Esophagus muscularis mucosa (tissue), 4 donors: ENCODE measurements around the gene EPOP. TPM values are rescaled to one million over a fixed set of nuclear protein-coding genes. Genes with fewer than 3 reads are reported as not detected.

ENCODE experiments used
- DNase-seq: peaks from one replicate; pipeline ENCODE4 v3.0.0-alpha.2; 2017; ENCODE audit errors: extremely low spot score
- H3K27ac ChIP-seq, 4 donors: fragments of 200-600 bp; sonication (generic); replicated peaks in 1 of 4; 1 replicate in 3 of 4; 2 replicates in 1 of 4; pipeline ENCODE4 v1.5.1; 2016 to 2019; ENCODE audit warnings: mild to moderate bottlenecking in 1 of 4
- H3K27me3 ChIP-seq, 4 donors: fragments of 200-600 bp; sonication (generic); one replicate each; pipeline versions ENCODE4 v1.5.1 to v1.6.0; 2016 to 2019
- H3K36me3 ChIP-seq, 4 donors: fragments of 200-600 bp; sonication (generic); one replicate each; pipeline ENCODE4 v1.5.1; 2016 to 2019
- H3K4me1 ChIP-seq, 4 donors: fragments of 200-600 bp; sonication (generic); one replicate each; pipeline ENCODE4 v1.5.1; 2016 to 2019
- H3K4me3 ChIP-seq, 4 donors: fragments of 200-600 bp; sonication (generic); 1 replicate in 2 of 4; 2 replicates in 2 of 4; pipeline ENCODE4 v1.5.1; 2016 to 2019; ENCODE audit warnings: mild to moderate bottlenecking in 4 of 4, moderate library complexity in 1 of 4
- H3K9me3 ChIP-seq, 4 donors: fragments of 200-600 bp; sonication (generic); 1 replicate in 3 of 4; 2 replicates in 1 of 4; pipeline ENCODE4 v1.5.1; 2016 to 2019
- EP300 ChIP-seq: sonication (generic); formaldehyde crosslinking; IDR thresholded peaks from one replicate; pipeline ENCODE4 v1.6.1; 2017; ENCODE audit warnings: antibody characterized with exemption
- POLR2A ChIP-seq: fragments of 450-650 bp; IDR thresholded peaks from one replicate; pipeline ENCODE4 v1.6.1; 2017; ENCODE audit warnings: antibody characterized with exemption, moderate library complexity, mild to moderate bottlenecking, low read depth
- POLR2AphosphoS5 ChIP-seq, 2 donors: sonication (generic); formaldehyde crosslinking; IDR thresholded peaks; one replicate each; pipeline ENCODE4 v1.6.1; 2017; ENCODE audit warnings: antibody characterized with exemption in 2 of 2
- WGBS: methylation state at CpG from one replicate; pipeline ENCODE4 v1.1.5; 2018; 5-methylcytosine and 5-hydroxymethylcytosine counted together
- intact Hi-C: fragments of 100-400 bp; cut with DNase I; formaldehyde crosslinking; loops from one replicate; pipeline ENCODE4 v1.15.1; 2023
- total RNA-seq, 4 donors: library from RNA; depleted of rRNA; stranded (reverse); fragments of >200 nt; gene quantifications; one replicate each; pipeline versions ENCODE4 v1.1.0 to v1.2.1, GENCODE V29; 2016
- TF ChIP-seq, protein P1 (sequence below), 3 experiments: fragments of 200-600 bp in 2 of 3; fragments of 450-650 bp in 1 of 3; sonication (generic) in 2 of 3; IDR thresholded peaks; one replicate each; pipeline ENCODE4 v1.5.1; 2017 to 2019; ENCODE audit warnings: antibody characterized with exemption in 3 of 3, mild to moderate bottlenecking in 2 of 3, moderate library complexity in 1 of 3

Gene EPOP
- total RNA-seq, 4 donors from 2014 or later: 0.42 to 7.3 (median 2.7) TPM

DNA sequence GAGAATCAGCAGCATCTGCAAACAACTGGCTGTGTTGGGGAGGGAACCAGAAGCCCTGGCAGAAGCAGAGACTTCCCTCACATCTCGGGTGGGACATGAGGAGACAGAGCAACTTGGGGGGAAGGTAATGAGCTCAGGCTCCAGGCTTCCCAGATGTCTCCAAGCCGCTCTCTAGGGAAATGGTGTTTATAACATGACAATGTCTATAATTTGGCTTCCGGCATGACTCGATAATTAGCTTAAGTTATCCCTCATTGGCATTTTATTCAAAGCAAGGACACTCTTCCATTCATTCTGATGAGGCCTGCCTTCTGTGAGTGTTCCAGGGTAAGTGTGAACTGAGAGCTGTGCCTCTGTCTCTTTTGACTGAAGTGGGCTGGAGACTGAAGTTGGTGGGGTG lies 15.6 kb upstream of the EPOP start:
- intact Hi-C loops: loop anchor here (5.0 kb wide), 1 partner anchor 42 kb away; the partner anchor contains the start of gene CISD3
- no peak overlapping the region for H3K27ac ChIP-seq
- H3K9me3 ChIP-seq: no peaks in the 10 kb centered on the region
- no peaks in the 10 kb centered on the region for H3K36me3 ChIP-seq
- 88% methylated on average over 4 of the region's 4 CpGs for WGBS
- no peak for TF ChIP-seq POLR2A
- H3K27me3 ChIP-seq: no peaks in the 10 kb centered on the region
- DNase-seq: no peak
- peaks cover 15 to 19% (median 18%) of the 10 kb centered on the region in 4 donors for H3K4me1 ChIP-seq
- H3K4me3 ChIP-seq: no peak overlapping the region

DNA sequence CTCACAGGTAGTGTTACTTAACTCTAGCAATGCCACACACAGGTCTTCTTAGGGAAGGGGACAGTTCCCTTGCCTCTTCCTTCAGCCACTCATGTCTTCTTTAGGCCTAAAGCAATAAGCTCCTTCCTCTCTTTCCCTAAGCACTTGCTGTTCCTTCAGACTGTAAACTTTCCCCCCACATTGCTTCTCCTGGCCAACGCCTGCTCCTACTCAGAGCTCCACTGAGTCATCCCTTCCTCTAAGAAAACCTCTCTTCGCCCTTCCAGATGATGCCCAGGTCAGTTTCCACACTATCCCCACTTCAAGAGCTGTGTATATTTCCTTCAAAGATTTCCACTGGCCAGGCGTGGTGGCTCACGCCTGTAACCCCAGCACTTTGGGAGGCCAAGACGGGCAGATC lies 12.5 kb upstream of the EPOP start:
- intact Hi-C loops: no loop called here
- Histone ChIP-seq H3K27me3 (no peaks in the 10 kb centered on the region), H3K36me3 (no peaks in the 10 kb centered on the region), H3K27ac (no peak overlapping the region), H3K4me3 (no peak overlapping the region), H3K9me3 (no peaks in the 10 kb centered on the region), H3K4me1 (no peaks in the 10 kb centered on the region)
- TF ChIP-seq, protein P1, sequence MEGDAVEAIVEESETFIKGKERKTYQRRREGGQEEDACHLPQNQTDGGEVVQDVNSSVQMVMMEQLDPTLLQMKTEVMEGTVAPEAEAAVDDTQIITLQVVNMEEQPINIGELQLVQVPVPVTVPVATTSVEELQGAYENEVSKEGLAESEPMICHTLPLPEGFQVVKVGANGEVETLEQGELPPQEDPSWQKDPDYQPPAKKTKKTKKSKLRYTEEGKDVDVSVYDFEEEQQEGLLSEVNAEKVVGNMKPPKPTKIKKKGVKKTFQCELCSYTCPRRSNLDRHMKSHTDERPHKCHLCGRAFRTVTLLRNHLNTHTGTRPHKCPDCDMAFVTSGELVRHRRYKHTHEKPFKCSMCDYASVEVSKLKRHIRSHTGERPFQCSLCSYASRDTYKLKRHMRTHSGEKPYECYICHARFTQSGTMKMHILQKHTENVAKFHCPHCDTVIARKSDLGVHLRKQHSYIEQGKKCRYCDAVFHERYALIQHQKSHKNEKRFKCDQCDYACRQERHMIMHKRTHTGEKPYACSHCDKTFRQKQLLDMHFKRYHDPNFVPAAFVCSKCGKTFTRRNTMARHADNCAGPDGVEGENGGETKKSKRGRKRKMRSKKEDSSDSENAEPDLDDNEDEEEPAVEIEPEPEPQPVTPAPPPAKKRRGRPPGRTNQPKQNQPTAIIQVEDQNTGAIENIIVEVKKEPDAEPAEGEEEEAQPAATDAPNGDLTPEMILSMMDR (IDR thresholded peaks at IDR 0.05): no peak
- TF ChIP-seq POLR2AphosphoS5 (IDR thresholded peaks at IDR 0.05) (no peak), POLR2A (no peak), EP300 (no peak)
- DNase-seq: no peak
- 86% methylated on average over 5 of the region's 5 CpGs for WGBS

DNA sequence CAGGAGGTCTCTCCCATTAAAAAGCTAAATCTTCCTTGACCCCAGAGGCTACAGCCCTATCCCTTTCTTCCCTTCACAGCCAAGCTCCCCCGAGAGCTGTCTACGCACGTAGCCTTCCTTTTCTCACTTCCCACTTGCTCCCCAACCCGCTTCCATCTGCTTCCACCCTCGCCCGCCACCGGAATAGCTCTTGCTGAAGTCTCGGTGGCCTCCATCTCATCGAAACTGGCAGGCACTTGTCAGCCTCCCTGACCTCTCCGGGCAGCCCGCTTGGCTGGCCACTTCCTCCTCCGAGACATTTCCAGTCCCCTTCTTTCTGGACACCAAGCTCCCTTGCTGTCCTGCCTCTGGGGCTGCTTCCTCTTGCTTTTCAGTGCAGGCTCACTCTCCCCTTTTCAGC lies 10.7 kb upstream of the EPOP start:
- intact Hi-C loops: no loop called here
- no peak for DNase-seq

DNA sequence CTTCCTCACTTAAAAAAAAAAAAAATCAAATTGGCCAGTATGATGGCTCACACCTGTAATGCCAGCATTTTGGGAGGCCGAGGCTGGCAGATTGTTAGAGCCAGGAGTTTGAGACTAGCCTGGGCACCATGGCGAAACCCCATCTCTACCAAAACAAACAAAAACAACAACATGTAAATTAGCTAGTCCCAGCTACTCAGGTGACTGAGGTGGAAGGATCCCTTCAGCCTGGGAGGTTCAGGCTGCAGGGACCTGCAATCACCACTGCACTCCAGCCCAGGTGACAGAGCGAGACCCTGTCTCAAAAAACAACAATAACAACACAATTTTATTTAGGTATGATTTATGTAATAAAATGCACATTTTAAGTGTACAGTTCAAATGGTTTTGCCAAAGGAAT lies 6.3 kb upstream of the EPOP start:
- TF ChIP-seq POLR2AphosphoS5 (IDR thresholded peaks at IDR 0.05): no peak
- H3K4me1 ChIP-seq: peaks cover 10 to 13% (median 11%) of the 10 kb centered on the region in 4 donors
- DNase-seq: no peak
- H3K27ac ChIP-seq: no peak overlapping the region
- H3K4me3 ChIP-seq: no peak overlapping the region
- peaks cover 0 to 7% (median under 1%) of the 10 kb centered on the region in 4 donors for H3K27me3 ChIP-seq
- intact Hi-C loops: no loop called here
- 85% methylated on average over 3 of the region's 3 CpGs for WGBS
- no peaks in the 10 kb centered on the region for H3K9me3 ChIP-seq
- H3K36me3 ChIP-seq: no peaks in the 10 kb centered on the region

More for the DNA sequence above, 10.7 kb upstream of the EPOP start:
- TF ChIP-seq POLR2A: no peak
- Histone ChIP-seq H3K4me1 (no peaks in the 10 kb centered on the region), H3K27ac (no peak overlapping the region), H3K4me3 (no peak overlapping the region), H3K27me3 (no peaks in the 10 kb centered on the region), H3K9me3 (no peaks in the 10 kb centered on the region), H3K36me3 (no peaks in the 10 kb centered on the region)
- WGBS: 70% methylated on average over 12 of the region's 12 CpGs

DNA sequence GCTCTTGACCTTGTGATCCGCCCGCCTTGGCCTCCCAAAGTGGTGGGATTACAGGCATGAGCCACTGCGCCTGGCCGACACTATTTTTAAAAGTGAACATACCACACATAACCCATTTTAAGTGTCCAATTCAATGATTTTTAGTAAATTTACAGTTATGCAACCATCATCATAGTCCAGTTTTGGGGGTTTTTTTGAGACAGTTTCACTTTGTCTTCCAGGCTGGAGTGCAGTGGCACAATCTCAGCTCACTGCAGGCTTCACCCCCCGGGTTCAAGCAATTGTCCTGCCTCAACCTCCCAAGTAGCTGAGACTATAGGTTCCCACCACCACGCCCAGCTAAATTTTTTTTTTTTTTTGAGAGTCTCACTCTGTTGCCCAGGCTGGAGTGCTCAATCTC lies 3.1 kb upstream of the EPOP start:
- H3K9me3 ChIP-seq: no peaks in the 10 kb centered on the region
- peaks cover 30 to 42% (median 38%) of the 10 kb centered on the region in 4 donors for H3K4me1 ChIP-seq
- no peaks in the 10 kb centered on the region for H3K36me3 ChIP-seq
- no peak overlapping the region for H3K27ac ChIP-seq
- H3K4me3 ChIP-seq: no peak overlapping the region
- TF ChIP-seq POLR2AphosphoS5 (IDR thresholded peaks at IDR 0.05): no peak
- TF ChIP-seq, protein P1 (IDR thresholded peaks at IDR 0.05): no peak
- TF ChIP-seq POLR2A: no peak
- no peak for TF ChIP-seq EP300
- 90% methylated on average over 6 of the region's 6 CpGs for WGBS
- H3K27me3 ChIP-seq: peaks cover 15 to 40% (median 25%) of the 10 kb centered on the region in 4 donors
- no peak for DNase-seq
- intact Hi-C loops: loop anchor here (1.0 kb wide), 1 partner anchor 57 kb away; no protein-coding TSS in a partner anchor

DNA sequence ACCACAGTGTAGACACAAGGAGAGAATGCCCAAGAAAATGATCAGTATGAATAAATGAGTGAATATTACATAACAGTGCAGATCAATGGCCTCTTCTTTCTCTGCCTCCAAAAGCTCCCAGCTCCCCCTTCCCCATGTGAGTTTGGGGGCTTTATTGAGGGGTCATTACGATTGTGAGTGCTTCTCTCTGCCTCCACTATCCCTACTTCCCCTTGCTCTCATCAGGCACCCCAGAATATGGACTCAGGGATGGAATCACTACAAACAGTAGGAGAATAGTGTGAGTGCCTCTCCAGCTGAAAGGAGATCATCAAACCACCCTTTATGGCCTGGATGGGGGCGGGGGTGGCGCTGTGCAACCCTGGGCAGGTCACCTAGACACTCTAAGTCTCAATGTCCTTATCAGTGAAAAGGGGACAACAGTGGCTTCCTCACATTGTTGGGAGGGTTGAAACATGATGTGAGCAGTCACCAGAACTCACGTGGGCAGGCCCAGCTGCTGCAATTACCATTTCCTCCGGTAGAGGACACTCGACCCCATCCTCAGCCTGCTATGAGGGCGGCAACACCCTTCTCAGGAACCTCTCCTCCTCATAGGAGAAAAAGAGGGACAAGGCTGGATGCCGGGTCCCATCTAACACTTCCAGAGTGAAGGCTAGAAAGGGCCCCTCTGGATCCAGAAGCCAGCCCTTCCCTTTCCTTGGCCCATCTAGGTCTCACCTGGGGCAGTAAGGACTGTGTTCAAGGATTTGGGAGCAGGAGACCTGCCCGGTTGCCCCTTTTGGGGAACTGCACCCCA lies 2.1 kb upstream of the EPOP start:
- Histone ChIP-seq H3K4me3 (no peak overlapping the region), H3K36me3 (no peaks in the 10 kb centered on the region), H3K27ac (peak overlapping the region in 2 of 4 donors; percentile 23 to 25), H3K27me3 (peaks cover 15 to 49% (median 31%) of the 10 kb centered on the region in 4 donors), H3K9me3 (no peaks in the 10 kb centered on the region), H3K4me1 (peaks cover 30 to 42% (median 38%) of the 10 kb centered on the region in 4 donors)
- DNase-seq: peak; percentile 96
- TF ChIP-seq, protein P1 (IDR thresholded peaks at IDR 0.05): peak; percentile 97 to 100 (median 99)
- TF ChIP-seq POLR2AphosphoS5 (IDR thresholded peaks at IDR 0.05) (peak; percentile 48 to 76), EP300 (no peak), POLR2A (no peak)
- intact Hi-C loops: loop anchor here (1.0 kb wide), 1 partner anchor 58 kb away; no protein-coding TSS in a partner anchor
- 25% methylated on average over 5 of the region's 9 CpGs for WGBS
